HEK293 (cell line): Measurements from ENCODE around the gene ZFYVE28.

Experiments used
- CTCF ChIA-PET: fragments of 350-600 bp; formaldehyde crosslinking; extraction: SDS; loops from one replicate; lab custom pipeline; 2021; ENCODE audit warnings: antibody characterized with exemption; lab: Yijun Ruan, JAX
- POLR2A ChIA-PET: fragments of 300-600 bp; formaldehyde crosslinking; extraction: SDS; loops from one replicate; lab custom pipeline; 2020; ENCODE audit warnings: antibody characterized with exemption, inconsistent platforms; lab: Yijun Ruan, JAX
- H3K27ac ChIP-seq: fragments of 200-500 bp; sonication (Bioruptor generic); 2 replicates; pipeline ENCODE4 v1.5.1; 2014; ENCODE audit warnings: low read depth, low read length, control low read depth, inconsistent platforms; ENCODE audit errors: extremely low read depth
- H3K36me3 ChIP-seq, 2 experiments: fragments of 200-500 bp in 1 of 2; sonication (Bioruptor generic) in 1 of 2; 1 replicate in 1 of 2; 2 replicates in 1 of 2; pipeline ENCODE4 v1.5.1; 2014 to 2017; ENCODE audit warnings: inconsistent platforms in 2 of 2, low read length in 2 of 2; ENCODE audit not compliant: control insufficient read depth in 2 of 2, insufficient read depth in 1 of 2
- H3K4me1 ChIP-seq: fragments of 200-500 bp; sonication (Bioruptor generic); 2 replicates; pipeline ENCODE4 v1.5.1; 2014; ENCODE audit warnings: mild to moderate bottlenecking, low read length, inconsistent platforms; ENCODE audit not compliant: control insufficient read depth, insufficient read depth
- H3K4me3 ChIP-seq: 2 replicates; pipeline ENCODE4 v1.5.1; 2011; ENCODE audit warnings: low read depth, mild to moderate bottlenecking, control low read depth, low read length, moderate library complexity
- H3K9me3 ChIP-seq: fragments of 200-500 bp; sonication (Bioruptor generic); 2 replicates; pipeline ENCODE4 v1.5.1; 2014; ENCODE audit warnings: low read depth, low read length, inconsistent platforms; ENCODE audit not compliant: control insufficient read depth, insufficient read depth
- EGR2 ChIP-seq: fragments of 450-650 bp; formaldehyde crosslinking; IDR thresholded peaks from 2 replicates; pipeline ENCODE4 v1.5.1; 2016; ENCODE audit warnings: low read depth, missing biosample characterization, missing genetic modification characterization
- ELK4 ChIP-seq: IDR thresholded peaks from 2 replicates; pipeline ENCODE4 v1.6.1; 2011; ENCODE audit warnings: mild to moderate bottlenecking, low read depth, low read length, borderline replicate concordance
- GLI4 ChIP-seq: fragments of 450-650 bp; formaldehyde crosslinking; IDR thresholded peaks from 2 replicates; pipeline ENCODE4 v1.5.1; 2016; ENCODE audit warnings: missing biosample characterization, missing genetic modification characterization
- KLF7 ChIP-seq: fragments of 450-650 bp; formaldehyde crosslinking; IDR thresholded peaks from 2 replicates; pipeline ENCODE4 v1.5.1; 2016; ENCODE audit warnings: missing biosample characterization, missing genetic modification characterization, borderline replicate concordance
- KLF9 ChIP-seq: fragments of 450-650 bp; formaldehyde crosslinking; IDR thresholded peaks from 2 replicates; pipeline ENCODE4 v1.5.1; 2016; ENCODE audit warnings: missing biosample characterization, missing genetic modification characterization, low read depth
- OVOL3 ChIP-seq: fragments of 450-650 bp; formaldehyde crosslinking; IDR thresholded peaks from 2 replicates; pipeline ENCODE4 v1.5.1; 2016; ENCODE audit warnings: missing biosample characterization, missing genetic modification characterization
- REPIN1 ChIP-seq: fragments of 450-650 bp; formaldehyde crosslinking; IDR thresholded peaks from 2 replicates; pipeline ENCODE4 v1.5.1; 2017; ENCODE audit warnings: missing biosample characterization, missing genetic modification characterization, low read depth
- YY1 ChIP-seq: fragments of 450-650 bp; formaldehyde crosslinking; IDR thresholded peaks from 2 replicates; pipeline ENCODE4 v1.5.1; 2018; ENCODE audit warnings: missing biosample characterization, missing genetic modification characterization
- ZBTB1 ChIP-seq: fragments of 450-650 bp; formaldehyde crosslinking; IDR thresholded peaks from 2 replicates; pipeline ENCODE4 v1.5.1; 2016; ENCODE audit warnings: missing biosample characterization, missing genetic modification characterization
- ZNF114 ChIP-seq: fragments of 450-650 bp; formaldehyde crosslinking; IDR thresholded peaks from 2 replicates; pipeline ENCODE4 v1.5.0; 2017; ENCODE audit warnings: missing biosample characterization, missing genetic modification characterization
- ZNF121 ChIP-seq: fragments of 450-650 bp; formaldehyde crosslinking; IDR thresholded peaks from 2 replicates; pipeline ENCODE4 v1.5.1; 2016; ENCODE audit warnings: missing biosample characterization, missing genetic modification characterization
- ZNF140 ChIP-seq: fragments of 450-650 bp; formaldehyde crosslinking; IDR thresholded peaks from 2 replicates; pipeline ENCODE4 v1.5.1; 2016; ENCODE audit warnings: missing biosample characterization, missing genetic modification characterization
- ZNF202 ChIP-seq: fragments of 450-650 bp; formaldehyde crosslinking; IDR thresholded peaks from 2 replicates; pipeline ENCODE4 v1.5.1; 2016; ENCODE audit warnings: missing biosample characterization, missing genetic modification characterization, borderline replicate concordance
- ZNF350 ChIP-seq: fragments of 450-650 bp; formaldehyde crosslinking; IDR thresholded peaks from 2 replicates; pipeline ENCODE4 v1.5.0; 2017; ENCODE audit warnings: missing biosample characterization, mild to moderate bottlenecking, missing genetic modification characterization
- ZNF37A ChIP-seq: fragments of 450-650 bp; IDR thresholded peaks from 2 replicates; pipeline ENCODE4 v1.5.1; 2018; ENCODE audit warnings: missing biosample characterization, missing genetic modification characterization
- ZNF548 ChIP-seq: fragments of 450-650 bp; formaldehyde crosslinking; IDR thresholded peaks from 2 replicates; pipeline ENCODE4 v1.5.1; 2016; ENCODE audit warnings: missing biosample characterization, missing genetic modification characterization
- ZNF560 ChIP-seq: fragments of 450-650 bp; formaldehyde crosslinking; IDR thresholded peaks from 2 replicates; pipeline ENCODE4 v1.5.1; 2017; ENCODE audit warnings: missing biosample characterization, missing genetic modification characterization, borderline replicate concordance
- ZNF585B ChIP-seq: fragments of 450-650 bp; formaldehyde crosslinking; IDR thresholded peaks from 2 replicates; pipeline ENCODE4 v1.5.1; 2016; ENCODE audit warnings: missing biosample characterization, missing genetic modification characterization
- ZNF654 ChIP-seq: fragments of 450-650 bp; formaldehyde crosslinking; IDR thresholded peaks from 2 replicates; pipeline ENCODE4 v1.5.1; 2016; ENCODE audit warnings: low read depth, missing biosample characterization, missing genetic modification characterization
- ZNF76 ChIP-seq: fragments of 450-650 bp; formaldehyde crosslinking; IDR thresholded peaks from 2 replicates; pipeline ENCODE4; 2016; ENCODE audit warnings: low read depth, missing biosample characterization, missing genetic modification characterization, borderline replicate concordance
- ZSCAN18 ChIP-seq: fragments of 450-650 bp; formaldehyde crosslinking; IDR thresholded peaks from 2 replicates; pipeline ENCODE4 v1.5.1; 2016; ENCODE audit warnings: missing biosample characterization, missing genetic modification characterization
- TF ChIP-seq, protein P1 (sequence below): fragments of 450-650 bp; formaldehyde crosslinking; IDR thresholded peaks from 2 replicates; pipeline ENCODE4 v1.5.1; 2017; ENCODE audit warnings: missing biosample characterization, missing genetic modification characterization
- TF ChIP-seq, protein P2 (sequence below): fragments of 450-650 bp; formaldehyde crosslinking; IDR thresholded peaks from 2 replicates; pipeline ENCODE4 v1.5.1; 2016; ENCODE audit warnings: missing biosample characterization, missing genetic modification characterization
- TF ChIP-seq, protein P3 (sequence below): fragments of 450-650 bp; formaldehyde crosslinking; IDR thresholded peaks from 2 replicates; pipeline ENCODE4 v1.5.1; 2017; ENCODE audit warnings: missing biosample characterization, missing genetic modification characterization

ZFYVE28 gene

DNA sequence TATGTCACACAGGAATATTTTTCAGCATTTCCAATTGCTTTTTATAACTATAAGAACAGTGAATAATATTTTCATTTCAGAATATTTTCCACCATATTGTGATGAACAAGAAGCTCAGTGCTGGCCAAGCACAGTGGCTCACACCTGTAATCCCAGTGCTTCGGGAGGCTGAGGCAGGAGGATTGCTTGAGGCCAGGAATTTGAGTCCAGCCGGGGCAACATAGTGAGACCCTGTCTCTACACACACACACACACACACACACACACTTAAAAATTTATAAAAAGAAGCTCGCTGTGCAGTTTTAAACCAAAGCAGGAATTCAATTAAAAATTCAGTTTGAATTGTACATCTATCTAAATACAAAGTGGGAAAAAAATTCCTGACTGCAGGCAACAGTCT is 3.2 kb downstream of the ZFYVE28 start:
- Histone ChIP-seq H3K4me1 (0 out of 2 replicates have a peak, but pooled peaks cover 2% of the 10 kb centered on the region), H3K9me3 (no peaks in the 10 kb centered on the region), H3K27ac (no peak overlapping the region), H3K4me3 (no peak overlapping the region), H3K36me3 (no peaks in the 10 kb centered on the region)
- POLR2A ChIA-PET: no interaction called here
- TF ChIP-seq, protein P1, sequence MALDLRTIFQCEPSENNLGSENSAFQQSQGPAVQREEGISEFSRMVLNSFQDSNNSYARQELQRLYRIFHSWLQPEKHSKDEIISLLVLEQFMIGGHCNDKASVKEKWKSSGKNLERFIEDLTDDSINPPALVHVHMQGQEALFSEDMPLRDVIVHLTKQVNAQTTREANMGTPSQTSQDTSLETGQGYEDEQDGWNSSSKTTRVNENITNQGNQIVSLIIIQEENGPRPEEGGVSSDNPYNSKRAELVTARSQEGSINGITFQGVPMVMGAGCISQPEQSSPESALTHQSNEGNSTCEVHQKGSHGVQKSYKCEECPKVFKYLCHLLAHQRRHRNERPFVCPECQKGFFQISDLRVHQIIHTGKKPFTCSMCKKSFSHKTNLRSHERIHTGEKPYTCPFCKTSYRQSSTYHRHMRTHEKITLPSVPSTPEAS: peak; percentile 86
- TF ChIP-seq ZNF140: no peak
- TF ChIP-seq ZNF548 (tag by site-specific recombination): no peak
- no peak for TF ChIP-seq ZNF114 (tag by site-specific recombination)
- peak; percentile 86 for TF ChIP-seq ZNF121
- no peak for TF ChIP-seq GLI4 (tag by site-specific recombination)
- TF ChIP-seq ZNF76 (tag by site-specific recombination): no peak
- no peak for TF ChIP-seq KLF7 (tag by site-specific recombination)
- CTCF ChIA-PET: interaction anchor here (0.6 to 1.6 kb wide), 3 partner anchors 26 to 195 kb away, joined by 3 to 14 read pairs (median 4); no protein-coding TSS in a partner anchor

DNA sequence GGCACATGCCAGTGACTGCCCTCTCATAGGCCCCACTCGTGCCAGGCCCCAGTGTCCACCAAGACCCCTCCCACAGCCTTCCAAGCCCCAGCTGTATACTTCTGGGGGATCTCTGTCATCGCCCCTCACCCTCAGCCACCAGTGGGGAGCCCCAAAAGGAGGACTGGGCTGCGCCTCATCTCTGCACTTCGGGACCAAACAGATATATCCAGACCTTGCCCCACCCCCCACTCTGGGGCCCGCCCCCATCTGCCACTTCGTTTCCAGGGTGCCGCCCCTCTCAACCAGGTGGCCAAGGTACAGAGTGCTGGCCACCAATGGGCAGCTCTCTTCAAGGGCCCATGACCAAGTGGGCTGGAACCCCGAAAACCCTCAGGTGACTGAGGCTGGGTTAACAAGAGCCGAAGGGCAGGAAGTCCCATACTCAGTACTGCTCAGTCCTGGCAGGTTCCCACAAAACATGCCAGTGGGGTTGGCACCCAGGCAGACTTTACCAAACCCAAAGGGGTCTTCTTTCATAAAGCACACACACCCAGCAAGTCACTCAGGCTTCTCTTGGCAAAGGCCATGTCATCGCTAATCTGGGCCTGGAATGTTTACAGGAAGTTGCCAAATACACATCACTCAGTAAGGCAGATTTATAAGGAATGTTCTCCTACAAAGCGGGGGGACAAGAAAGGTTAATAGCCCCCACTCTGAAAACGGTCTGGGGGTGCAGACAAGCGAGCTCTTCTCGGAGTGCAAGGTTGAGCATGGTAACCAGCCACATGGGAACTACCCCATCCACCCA is 4.4 kb downstream of the ZFYVE28 start:
- H3K36me3 ChIP-seq: no peaks in the 10 kb centered on the region
- no peak overlapping the region for H3K27ac ChIP-seq
- no peak overlapping the region for H3K4me3 ChIP-seq
- H3K9me3 ChIP-seq: no peaks in the 10 kb centered on the region
- ChIA-PET CTCF (interaction anchor here (0.7 to 1.5 kb wide), 5 partner anchors 8 to 198 kb away, joined by 3 to 4 read pairs (median 3); no protein-coding TSS in a partner anchor), POLR2A (no interaction called here)
- no peak for TF ChIP-seq ZNF560 (tag by site-specific recombination)
- TF ChIP-seq ZNF350 (tag by site-specific recombination): no peak
- TF ChIP-seq, protein P2, sequence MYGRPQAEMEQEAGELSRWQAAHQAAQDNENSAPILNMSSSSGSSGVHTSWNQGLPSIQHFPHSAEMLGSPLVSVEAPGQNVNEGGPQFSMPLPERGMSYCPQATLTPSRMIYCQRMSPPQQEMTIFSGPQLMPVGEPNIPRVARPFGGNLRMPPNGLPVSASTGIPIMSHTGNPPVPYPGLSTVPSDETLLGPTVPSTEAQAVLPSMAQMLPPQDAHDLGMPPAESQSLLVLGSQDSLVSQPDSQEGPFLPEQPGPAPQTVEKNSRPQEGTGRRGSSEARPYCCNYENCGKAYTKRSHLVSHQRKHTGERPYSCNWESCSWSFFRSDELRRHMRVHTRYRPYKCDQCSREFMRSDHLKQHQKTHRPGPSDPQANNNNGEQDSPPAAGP (tag by site-specific recombination): no peak
- TF ChIP-seq, protein P3, sequence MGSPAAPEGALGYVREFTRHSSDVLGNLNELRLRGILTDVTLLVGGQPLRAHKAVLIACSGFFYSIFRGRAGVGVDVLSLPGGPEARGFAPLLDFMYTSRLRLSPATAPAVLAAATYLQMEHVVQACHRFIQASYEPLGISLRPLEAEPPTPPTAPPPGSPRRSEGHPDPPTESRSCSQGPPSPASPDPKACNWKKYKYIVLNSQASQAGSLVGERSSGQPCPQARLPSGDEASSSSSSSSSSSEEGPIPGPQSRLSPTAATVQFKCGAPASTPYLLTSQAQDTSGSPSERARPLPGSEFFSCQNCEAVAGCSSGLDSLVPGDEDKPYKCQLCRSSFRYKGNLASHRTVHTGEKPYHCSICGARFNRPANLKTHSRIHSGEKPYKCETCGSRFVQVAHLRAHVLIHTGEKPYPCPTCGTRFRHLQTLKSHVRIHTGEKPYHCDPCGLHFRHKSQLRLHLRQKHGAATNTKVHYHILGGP (tag by site-specific recombination): no peak
- no peak for TF ChIP-seq ZNF548 (tag by site-specific recombination)
- TF ChIP-seq ZNF121: no peak
- TF ChIP-seq ZNF654 (tag by site-specific recombination): no peak
- TF ChIP-seq ZBTB1 (tag by site-specific recombination): no peak
- no peak for TF ChIP-seq REPIN1
- TF ChIP-seq ZNF37A (tag by site-specific recombination): no peak
- TF ChIP-seq ELK4: no peak
- no peak for TF ChIP-seq EGR2 (tag by site-specific recombination)
- no peak for TF ChIP-seq ZSCAN18 (tag by site-specific recombination)
- no peak for TF ChIP-seq YY1 (tag by site-specific recombination)
- TF ChIP-seq KLF9 (tag by site-specific recombination): no peak
- TF ChIP-seq ZNF585B: no peak
- TF ChIP-seq OVOL3 (tag by site-specific recombination): no peak
- TF ChIP-seq ZNF202 (tag by site-specific recombination): no peak
- H3K4me1 ChIP-seq: 0 out of 2 replicates have a peak, but pooled peaks cover 2% of the 10 kb centered on the region
